NCI-H82 (cell line): Measurements from ENCODE around the gene DOK7.
A peak's percentile ranks its signal among the peaks of the same experiment; 100 is the strongest.
"Not testable (repeated sequence)": the region's sequence is repeated elsewhere in the genome, so short reads cannot be mapped to it uniquely, and the experiment has no call there.

ENCODE experiments used
- DNase-seq: peaks from one replicate; lab custom pipeline; 2025; lab: John Stamatoyannopoulos, UW

The DOK7 gene

DNA sequence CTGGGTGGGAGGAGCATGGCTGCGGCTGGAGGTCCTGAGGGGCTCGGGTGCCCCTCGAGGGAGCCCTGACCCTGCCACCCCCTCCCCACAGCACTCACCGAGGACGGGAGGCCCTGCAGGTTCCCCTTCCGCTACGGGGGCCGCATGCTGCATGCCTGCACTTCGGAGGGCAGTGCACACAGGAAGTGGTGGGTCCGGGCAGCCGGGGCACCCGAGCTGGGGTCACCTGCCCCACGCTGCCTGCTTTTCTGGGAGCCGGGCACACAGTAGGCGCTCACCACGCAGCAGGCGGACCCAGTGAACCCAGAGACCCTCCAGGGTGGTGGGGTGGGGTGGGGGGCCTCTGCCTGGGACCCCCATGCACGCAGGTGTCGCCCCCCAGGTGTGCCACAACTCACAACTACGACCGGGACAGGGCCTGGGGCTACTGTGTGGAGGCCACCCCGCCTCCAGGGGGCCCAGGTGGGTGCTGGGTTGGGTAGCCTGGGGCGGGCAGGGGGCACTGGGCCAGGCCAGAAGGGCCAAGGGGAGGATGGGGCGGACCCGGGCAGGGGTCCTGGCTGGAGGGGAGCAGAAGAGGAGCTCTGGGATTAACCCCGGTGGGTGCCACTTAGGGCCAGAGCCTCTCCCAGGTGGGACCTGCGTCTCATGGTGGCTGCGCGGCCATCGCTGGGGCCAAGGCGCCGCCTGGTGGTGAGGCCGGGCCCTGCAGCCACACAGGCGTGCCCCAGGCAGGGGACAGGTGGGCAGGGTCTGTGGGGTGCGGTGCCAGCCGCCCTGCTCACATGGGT, 20.0 kb upstream of the DOK7 start:
- peak; percentile 54 for DNase-seq

DNA sequence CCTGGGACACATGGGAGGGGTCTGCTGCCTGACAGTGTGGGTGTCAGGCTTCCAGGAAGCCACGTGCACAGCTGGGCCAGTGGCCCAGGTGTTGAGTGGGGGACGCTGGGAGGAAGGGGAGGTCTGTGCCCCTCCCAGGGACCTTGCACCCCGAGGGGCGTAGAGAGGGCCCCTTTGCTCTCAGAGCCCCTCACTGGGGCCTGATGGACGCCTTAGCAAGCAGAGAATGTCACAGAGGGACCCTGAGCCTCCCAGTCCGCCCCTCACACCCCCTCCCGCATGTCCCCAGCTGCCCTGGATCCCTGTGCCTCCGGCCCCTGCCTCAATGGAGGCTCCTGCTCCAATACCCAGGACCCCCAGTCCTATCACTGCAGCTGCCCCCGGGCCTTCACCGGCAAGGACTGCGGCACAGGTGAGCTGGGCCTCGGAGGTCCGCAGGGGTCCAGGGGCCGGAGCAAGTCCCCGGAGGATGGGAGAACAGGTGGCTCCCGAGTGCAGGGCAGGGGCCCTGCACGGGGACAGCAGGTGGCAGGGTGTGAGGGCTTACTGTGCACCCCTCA, 19.3 kb upstream of the DOK7 start:
- no peak for DNase-seq

DNA sequence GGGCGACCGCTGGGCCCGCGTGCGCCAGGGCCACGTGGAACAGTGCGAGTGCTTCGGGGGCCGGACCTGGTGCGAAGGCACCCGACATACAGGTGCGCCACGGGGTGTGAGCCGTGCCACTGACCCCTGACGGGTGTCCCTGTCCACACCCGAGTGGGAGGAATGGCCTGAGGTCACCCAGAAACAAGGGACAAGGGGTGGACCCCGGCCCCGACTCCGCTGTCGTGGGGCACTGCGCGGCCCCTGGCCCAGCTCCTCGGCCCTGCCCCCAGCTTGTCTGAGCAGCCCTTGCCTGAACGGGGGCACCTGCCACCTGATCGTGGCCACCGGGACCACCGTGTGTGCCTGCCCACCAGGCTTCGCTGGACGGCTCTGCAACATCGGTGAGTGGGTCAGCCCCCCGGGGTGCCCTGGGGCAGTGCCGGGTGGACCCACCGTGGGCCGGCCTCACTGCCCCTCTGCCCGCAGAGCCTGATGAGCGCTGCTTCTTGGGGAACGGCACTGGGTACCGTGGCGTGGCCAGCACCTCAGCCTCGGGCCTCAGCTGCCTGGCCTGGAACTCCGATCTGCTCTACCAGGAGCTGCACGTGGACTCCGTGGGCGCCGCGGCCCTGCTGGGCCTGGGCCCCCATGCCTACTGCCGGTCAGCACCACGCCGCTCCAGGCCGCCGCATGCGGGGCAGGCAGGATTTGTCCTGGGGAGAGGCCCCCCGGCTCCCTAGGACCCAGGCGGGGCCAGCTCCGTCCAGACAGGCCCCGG, 18.6 kb upstream of the DOK7 start:
- DNase-seq: no peak

DNA sequence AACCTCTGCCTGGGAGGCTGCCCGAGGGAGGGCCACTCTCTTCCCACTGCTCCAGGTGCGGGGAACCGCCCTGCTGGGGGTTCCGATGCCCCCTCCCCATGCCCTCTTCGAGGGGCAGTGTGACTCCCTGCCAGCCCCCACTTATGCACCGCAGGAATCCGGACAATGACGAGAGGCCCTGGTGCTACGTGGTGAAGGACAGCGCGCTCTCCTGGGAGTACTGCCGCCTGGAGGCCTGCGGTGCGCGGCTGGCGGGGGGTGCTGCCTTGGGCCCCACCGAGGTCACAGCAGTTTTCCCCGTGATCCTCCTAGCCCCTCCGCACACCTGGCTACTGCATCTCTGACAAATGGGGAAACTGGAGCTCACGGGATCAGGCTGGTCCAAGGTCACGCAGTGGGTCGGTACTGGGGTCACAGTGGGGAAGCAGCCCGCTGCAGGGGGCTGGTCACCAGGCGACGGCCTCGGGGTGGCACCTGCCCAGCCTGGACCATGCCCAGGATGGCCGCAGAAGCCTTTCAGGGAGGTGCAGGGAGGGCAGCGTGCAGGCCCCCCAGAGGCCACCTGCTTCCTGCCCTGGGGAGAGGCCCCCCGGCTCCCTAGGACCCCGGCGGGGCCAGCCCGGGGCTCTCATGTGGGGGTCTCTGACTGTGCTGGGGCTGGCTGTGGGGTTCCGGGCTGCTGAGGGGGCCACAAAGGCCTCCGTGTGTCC, 17.8 kb upstream of the DOK7 start:
- DNase-seq: no peak

DNA sequence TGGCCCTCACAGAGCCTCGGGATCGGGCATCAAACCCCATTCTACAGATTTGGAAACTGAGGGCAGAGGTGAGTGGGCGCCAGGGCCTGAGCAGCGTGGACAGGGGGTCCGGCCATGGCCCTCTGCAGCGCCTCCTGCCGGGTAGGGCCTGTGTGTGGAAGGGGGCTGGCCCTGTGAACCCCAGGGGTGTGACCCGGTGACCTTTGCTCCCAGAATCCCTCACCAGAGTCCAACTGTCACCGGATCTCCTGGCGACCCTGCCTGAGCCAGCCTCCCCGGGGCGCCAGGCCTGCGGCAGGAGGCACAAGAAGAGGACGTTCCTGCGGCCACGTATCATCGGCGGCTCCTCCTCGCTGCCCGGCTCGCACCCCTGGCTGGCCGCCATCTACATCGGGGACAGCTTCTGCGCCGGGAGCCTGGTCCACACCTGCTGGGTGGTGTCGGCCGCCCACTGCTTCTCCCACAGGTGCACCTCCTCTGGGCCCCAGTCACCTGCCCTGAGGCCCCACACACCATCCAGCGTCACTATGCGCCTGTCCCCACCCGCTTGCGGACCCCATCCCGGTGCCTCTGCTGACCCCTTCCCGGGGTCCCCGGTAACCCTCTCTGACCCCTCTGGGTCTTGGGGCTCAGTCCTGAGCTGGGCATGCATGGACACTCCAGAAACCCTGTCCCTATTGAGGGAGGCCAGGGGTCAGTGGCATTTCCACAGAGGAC, 17.1 kb upstream of the DOK7 start:
- DNase-seq: no peak

DNA sequence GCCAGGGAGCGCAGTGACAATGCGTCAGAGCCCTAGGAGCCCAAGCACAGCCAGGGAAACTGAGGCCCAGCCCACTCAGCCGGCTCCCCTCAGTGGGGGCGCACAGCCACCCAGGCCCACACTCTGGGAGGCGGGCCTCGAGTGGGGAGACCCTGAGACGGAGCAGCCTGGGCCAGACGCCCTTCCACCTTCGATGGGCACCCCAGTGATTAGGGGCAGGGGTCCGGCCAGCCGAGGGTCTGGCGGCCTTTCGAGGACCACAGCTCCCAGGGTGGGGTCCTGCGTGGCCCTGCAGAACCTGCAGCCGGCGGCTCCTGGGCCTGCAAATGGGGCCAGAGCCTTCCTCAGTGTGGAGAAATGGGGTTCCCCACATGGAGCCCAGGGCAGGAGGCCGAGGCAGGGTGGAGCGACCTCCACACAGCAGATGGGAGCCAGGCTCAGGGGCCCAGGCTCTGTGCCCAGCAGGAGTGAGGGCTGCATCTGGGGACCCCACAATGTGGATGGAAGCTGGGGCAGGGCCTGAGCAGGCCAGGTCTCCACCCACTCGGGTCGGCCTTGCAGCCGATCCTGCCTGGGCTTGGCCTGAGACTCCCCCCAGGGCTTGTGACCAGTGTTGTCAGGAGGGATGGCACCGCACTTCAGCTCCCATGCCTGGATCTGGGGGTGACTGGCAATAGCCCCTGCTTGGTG, 16.3 kb upstream of the DOK7 start:
- no peak for DNase-seq

DNA sequence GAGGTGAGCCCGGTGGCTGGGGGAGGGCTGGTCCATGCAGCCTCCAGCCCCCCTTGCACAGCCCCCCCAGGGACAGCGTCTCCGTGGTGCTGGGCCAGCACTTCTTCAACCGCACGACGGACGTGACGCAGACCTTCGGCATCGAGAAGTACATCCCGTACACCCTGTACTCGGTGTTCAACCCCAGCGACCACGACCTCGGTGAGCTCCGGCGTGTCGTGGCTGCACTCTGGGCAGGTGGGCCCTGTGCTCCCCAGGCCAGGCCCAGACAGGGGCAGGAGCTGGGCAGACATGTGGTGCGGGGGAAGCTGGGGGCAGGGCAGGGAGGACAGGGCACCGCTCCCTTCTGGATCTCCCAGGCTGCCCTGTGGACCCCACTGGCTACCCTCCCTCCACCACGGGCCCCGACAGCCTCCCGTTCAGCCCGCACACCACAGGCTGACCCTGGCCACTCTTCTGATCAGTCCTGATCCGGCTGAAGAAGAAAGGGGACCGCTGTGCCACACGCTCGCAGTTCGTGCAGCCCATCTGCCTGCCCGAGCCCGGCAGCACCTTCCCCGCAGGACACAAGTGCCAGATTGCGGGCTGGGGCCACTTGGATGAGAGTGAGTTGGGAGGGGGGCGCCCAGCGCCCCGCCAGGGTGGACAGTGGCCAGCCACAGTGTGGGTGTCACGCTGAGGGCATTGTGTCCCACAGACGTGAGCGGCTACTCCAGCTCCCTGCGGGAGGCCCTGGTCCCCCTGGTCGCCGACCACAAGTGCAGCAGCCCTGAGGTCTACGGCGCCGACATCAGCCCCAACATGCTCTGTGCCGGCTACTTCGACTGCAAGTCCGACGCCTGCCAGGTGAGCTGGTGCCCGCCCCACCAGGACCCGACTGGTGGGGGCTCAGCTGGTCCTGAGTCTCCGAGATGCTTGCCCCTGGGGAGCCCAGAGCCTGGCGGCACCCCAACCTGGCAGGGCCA, 15.4 kb upstream of the DOK7 start:
- no peak for DNase-seq

DNA sequence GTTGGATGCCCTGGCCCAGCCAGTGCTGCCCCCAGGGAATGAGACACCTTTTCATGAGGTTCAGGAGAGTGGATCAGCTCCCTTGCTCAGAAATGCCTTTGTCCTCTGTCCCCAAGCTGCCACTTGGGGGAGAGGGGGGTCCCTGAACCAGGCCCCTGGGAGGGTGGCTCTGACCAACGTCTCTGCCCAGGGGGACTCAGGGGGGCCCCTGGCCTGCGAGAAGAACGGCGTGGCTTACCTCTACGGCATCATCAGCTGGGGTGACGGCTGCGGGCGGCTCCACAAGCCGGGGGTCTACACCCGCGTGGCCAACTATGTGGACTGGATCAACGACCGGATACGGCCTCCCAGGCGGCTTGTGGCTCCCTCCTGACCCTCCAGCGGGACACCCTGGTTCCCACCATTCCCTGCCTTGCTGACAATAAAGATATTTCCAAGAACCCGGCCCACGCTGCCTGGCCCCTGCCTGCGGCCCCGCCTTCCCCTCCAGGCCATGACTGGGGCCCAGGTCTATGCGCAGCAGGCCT, 14.0 kb upstream of the DOK7 start:
- no peak for DNase-seq

DNA sequence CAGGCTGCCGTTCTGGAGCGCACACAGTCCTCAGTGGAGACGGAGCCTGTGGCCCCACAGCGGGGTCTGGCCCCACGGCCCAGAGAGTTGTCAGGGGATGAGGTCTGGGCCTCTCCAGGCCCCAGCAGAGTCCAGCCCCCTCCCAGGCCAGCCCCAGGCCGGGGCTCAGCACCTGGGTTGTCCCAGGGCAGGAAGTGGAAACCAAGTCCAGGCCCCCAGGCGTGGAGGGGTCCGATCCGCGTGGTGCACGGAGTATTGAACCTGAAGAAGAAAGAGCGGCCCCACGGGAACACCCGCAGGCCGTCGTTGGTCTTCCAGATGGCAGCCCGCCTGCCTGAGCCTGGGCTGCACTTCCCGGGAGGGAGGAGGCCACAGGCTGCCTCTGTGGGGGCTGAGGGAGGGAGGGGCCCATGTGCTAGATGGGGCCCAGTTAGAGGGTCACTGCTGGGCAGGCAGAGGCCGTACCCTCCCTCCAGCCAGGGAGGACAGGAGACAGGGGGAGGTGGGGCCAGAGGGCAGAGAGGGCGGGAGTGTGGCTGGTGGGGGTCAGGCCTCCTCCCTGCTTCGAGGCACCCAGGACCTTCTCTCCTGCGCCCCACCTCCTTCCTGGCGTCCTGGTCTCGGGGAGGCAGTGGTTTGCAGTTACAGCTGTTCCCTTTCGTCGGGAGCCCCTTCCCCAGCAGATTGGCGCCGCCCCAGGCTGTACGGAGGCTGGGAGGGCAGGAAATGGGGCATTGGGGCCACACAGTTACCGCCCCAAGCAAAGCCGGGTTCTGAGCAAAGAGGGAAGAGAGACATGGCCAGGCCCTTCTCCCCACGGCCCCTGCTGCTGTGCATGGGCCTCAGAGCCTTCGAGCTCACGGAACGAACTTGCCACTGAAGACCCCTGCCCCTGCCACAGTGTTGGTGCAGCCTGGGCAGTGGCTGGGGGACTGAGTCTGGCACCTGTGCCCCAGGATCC, 13.3 kb upstream of the DOK7 start:
- DNase-seq: no peak

DNA sequence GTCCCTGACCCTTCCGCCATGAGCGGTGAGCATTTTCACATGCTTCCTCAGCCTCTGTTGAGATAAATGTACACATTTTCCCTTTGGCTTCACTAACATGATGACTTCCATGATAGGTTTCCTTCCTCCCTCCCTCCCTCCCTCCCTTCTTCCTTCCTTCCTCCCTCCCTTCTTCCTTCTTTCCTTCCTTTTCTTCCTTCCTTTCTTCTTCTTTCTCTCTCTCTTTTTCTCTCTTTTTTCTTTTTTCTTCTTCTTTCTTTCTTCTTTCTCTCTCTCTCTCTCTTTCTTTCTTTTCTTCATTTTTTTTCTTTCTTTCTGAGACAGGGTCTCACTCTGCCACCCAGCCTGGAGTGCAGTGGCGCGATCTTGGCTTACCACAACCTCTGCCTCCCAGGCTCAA, 12.5 kb upstream of the DOK7 start:
- no peak for DNase-seq

DNA sequence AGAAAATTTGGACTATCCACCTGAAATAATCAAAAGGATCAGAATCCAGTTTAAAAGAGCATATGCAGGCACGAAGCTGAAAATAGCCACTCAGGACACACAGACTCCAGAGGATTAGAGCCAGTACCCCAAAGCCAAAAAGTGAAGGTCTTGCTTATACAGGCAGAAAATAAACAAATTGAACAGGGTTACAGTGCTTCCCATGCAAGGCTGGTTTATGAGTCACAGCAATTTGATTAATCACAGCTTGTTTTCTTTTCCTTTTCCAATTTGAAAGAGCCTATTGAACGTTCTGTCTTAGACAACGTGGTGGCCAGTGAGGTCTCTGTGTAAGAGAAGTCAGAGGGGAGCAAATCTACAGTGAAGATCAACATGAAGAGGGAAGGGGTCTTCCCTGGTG, 11.2 kb upstream of the DOK7 start:
- DNase-seq: no peak

DNA sequence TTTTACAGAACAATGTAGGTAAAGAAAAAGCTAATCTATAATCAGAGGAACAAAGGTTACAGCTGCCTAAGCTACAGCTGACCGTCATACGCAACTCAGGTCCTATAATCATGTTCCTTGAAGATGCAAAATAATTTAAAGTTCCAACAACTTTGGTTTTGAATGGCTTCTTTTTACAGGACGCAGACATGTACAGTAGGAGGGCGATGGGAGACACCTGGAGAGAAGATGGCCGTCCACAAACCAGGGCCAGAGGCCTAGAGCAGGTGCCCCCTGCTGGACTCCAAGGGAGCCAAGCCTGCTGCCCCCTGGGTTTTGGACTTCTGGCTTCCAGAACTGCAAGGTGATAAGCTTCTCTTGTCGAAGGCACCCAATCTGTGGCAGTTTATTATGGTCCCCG, 10.7 kb upstream of the DOK7 start:
- DNase-seq: peak; percentile 31

DNA sequence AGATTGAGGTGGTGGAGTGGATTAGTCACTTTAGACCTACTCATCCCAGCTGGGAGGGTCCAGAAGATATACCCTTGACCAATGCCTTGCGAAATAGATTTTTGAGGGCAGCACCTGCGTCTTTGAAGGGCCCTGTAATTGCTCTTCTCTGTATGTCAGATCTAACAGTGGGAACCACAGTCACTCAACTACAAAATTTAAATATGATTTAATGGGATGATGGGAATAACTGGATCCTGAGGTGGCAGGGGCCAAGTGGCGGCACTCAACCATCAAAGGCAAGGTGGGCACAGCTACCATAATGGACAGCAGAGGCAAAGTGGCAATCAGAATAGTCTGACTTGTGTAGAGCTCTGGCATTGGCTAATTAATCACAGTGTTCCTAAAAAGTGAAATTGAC, 7.5 kb upstream of the DOK7 start:
- not testable (repeated sequence) for DNase-seq

DNA sequence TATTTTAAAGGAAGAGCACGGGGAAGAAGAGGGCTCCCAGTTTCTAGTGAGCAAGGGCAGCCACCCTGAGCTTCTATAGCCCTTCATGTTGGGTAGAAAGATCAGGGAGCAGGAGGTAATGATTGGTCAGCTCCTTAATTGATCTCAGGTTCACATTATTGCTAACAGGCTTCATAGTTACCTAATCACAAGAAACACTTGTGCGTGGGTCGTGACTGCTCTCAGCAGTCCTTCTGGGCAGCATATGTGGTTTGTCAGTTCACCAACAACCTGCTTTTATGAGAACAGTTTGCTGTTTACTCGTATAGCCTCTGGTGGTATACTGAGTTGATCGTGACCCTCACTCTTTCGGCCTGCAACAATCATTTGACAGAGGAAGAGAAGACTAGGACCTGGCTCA, 4.7 kb upstream of the DOK7 start:
- DNase-seq: no peak

DNA sequence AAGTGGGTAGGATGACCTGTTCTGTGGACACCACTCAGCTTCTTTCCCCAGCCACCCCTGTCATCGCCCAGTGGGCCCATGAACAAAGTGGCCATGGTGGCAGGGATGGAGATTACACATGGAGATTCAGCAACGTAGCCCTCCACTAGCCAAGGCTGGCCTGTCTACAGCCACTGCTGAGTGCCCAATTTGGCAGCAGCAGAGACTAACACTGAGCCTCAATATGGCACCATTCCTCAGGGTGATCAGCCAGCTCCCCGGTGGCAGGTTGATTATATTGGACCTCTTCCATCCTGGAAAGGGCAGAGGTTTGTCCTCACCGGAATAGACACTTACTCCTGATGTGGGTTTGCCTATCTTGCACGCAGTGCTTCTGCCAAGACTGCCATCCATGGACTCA, 4.0 kb upstream of the DOK7 start:
- DNase-seq: not testable (repeated sequence)

DNA sequence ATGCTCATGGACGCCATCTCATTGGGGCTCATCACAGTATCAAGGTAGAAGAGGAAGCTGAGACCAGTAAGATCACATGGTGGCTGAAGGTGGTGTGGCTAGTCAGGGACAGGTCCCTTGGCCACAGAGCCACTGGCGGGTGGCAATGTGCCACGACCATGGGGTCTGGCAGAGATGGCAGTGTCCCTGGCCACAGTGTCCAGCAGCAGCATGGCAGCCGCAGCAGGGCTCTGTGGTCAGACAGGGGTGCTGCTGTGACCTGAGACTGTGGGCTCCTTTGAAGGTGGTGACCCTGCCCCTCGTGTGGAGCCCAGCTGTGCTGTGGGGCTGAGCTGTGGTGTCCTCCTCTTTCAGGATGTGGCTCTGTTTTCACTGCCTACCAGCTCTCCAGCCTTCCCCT, 2.2 kb upstream of the DOK7 start:
- DNase-seq: no peak

DNA sequence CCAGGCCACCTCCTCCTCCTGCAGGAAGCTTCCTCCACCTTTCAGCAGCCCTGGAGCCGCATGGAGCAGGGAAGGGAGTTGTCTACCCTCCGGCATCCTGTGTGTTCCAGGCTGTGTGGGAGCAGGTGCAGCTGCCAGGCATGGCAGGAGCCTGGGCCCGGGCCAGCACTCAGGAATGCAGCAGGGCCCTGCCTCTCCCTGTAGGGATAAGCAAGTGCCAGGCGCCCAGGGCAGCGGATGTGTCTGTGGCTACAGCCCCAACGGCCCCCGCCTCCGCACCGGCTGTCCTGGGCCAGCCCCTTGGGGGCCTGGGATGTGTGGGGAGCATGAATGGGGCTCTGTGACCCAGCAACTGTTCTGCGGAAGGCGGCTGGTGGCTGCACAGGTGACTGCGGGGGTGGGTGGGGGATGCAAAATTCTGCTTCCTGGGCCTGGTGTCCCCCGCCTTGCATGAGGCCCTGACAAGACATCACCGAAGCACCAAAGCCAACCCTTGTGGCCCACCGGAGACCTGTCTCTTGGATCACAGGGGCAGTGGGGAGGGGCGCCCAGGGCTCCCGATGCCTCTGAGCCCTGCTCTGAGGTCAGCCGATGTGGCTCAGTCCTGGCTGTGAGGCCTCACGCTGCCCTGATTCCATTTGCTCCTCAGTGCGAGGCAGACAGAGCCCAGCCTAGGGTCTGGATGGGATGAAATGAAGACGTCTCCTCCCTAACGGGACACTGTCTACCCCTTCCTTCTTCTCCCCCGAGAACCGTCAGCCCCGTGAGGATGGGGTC, 1.4 kb upstream of the DOK7 start:
- DNase-seq: no peak

DNA sequence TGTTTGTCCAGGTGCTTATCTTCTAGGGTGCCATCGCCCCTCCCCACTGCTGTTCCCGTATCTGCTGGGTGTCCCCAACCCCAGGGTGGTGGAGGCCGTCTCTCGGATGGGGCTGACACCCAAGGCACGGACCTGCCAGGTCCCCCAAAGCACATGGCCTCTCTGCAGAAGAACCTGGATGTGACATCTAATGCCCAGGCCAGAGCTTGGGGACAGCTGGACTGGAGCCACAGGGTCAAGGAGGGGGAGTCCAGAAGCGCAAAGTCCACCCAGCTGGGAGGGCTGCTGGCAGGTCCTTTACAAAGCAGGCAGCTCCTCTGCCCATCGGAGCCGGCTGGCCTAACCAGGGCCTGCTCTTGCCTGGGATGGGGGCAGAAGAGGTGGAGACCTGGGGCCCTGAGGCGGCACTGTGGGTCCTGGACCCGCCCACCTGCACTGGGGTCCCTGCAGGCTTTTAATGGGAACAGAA, 751 bp upstream of the DOK7 start:
- no peak for DNase-seq
